Colon (tissue), 2 donors: ENCODE measurements around the gene MZT2A.
"Not testable (repeated sequence)": the region's sequence is repeated elsewhere in the genome, so short reads cannot be mapped to it uniquely, and the experiment has no call there.

ENCODE experiments used
- FAIRE-seq: peaks from 2 replicates; lab custom pipeline; 2012; peaks lifted over from hg19 to GRCh38; lab: Jason Lieb, UNC
- donor health status: control.
- donor health status: control.

Gene MZT2A

DNA sequence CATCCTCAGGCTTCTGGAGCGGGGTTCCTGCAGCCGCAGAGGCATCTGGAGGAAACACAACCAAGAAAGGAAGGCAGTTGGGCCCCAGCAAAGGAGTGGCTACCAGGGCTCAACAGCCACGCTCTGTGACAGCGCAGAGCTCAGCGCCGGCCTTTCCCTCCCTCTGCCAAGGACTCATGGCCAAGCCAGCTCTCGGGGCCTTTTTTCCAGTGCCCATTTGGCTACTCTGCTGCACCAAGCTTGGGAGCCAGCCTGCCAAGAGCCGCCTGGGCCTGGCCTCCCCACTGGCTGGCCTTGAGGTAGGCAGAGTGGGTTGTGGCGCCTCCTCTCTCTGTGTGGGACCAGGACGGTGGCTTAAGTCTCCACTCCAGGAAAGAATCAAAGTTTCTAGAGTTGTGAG, 28.3 kb upstream of the MZT2A start:
- no peak for FAIRE-seq

DNA sequence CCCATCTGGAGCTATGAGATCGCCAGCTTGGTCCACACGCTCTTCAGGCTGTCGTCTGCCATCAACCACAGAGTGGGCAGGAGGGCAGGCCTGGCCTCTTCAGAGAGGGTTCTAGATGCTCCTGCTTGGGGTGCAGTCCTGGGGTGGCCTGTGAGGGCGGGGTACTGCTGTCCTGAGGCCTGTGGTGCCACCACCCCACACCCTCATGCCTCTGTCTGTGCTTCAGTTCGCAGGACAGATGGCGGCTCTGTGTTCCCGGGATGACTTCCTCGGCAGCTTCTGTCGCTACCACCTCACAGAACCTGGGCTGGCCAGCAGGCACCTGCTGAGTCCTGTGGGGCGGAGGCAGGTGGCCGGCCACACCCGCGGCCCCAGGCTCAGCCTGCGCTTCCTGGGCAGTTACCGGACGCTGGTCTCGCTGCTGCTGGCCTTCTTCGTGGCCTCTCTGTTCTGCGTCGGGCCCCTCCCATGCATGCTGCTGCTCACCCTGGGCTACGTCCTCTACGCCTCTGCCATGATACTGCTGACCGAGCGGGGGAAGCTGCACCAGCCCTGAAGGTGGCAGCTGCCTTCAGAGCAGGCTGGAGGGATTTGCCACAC, 27.8 kb upstream of the MZT2A start:
- FAIRE-seq = not testable (repeated sequence)

DNA sequence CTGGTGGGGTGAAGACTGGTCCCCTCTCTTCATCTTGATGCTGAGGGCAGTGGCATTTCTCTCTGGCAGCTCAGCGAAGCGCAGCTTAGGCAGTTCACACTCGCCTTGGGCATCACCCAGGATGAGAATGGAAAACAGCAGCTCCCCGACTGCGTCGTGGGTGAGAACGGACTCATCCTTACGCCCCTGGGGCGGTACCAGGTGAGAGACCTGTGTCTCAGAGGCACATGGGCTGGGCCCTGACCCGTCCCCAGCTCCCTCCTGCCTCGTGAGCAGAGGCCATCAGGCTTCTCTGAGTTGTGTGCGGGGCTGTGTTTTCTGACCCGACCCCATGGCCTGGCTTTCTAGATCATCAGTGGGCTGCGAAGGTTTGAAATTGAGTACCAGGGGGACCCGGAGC, 27.3 kb upstream of the MZT2A start:
- no peak for FAIRE-seq

DNA sequence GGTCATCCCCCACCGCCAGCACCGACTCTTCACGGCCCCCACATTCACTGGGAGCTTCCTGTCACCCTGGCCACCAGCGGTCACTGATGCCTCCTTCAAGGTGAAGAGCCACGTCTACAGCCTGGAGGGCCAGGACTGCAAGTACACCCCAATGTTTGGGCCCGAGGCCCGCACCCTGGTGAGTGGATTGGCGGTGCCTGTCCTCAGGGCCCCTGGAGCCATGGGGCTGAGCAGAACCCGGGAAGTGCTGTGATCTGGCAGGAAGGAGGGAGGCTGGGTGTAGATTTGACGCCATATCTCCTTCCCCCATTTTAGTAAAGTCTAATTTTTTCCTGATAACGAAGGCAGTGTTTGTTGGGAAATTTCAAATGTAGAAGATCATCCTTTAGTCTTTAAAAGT, 26.3 kb upstream of the MZT2A start:
- not testable (repeated sequence) for FAIRE-seq

DNA sequence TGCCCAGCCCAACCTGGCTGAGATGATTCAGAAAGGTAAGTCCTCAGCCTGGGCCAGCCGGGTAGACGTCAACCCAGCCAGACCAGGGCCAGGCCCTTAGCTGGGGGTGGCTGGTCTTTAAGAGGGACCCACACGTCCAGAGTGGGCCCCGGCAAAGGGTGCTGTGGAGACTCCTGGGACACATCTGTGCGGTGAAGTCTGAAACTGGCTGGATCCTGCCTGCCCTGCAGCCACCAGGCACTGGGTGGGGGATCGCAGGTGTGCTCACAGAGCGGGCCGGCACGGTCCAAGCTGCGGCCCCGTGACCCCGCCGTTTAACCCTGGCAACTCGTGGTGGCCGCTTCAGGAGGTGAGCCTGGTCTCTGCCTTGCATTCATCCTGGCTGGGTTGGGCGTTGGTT, 25.7 kb upstream of the MZT2A start:
- not testable (repeated sequence) for FAIRE-seq

DNA sequence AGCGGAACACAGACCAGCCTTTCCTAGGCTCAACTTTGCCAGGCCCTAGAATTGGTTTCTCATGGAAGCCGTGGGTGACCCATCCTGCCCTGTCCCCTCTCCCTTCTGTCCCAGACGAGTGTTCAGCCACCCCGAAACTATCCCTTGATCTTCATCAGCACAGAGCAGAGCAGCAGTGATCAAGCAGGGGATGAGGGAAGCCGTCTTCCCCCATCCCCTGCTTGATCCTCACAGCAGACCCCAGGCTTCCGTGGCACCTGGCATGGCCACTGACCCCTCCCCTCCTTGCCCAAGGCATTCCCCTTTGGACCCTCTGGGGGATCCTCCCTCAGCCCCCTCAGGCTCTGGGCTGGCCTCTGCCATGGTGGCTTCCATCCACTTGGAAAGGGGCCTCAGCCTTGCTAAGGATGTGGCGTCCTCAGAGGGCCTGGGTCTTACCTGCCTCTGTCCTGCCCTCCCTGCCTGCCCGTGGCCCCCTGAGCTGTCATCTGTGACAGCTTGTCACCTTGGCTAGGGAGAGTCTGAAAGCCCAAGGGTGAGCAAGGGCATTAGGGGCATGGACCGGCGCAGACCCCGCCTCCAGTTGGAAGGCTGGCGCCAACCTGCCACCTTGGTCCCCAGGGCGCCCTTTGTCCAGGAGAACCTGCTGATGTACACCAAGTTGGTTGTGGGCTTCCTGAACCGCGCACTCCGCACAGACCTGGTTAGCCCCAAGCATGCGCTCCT, 25.1 kb upstream of the MZT2A start:
- no peak for FAIRE-seq

DNA sequence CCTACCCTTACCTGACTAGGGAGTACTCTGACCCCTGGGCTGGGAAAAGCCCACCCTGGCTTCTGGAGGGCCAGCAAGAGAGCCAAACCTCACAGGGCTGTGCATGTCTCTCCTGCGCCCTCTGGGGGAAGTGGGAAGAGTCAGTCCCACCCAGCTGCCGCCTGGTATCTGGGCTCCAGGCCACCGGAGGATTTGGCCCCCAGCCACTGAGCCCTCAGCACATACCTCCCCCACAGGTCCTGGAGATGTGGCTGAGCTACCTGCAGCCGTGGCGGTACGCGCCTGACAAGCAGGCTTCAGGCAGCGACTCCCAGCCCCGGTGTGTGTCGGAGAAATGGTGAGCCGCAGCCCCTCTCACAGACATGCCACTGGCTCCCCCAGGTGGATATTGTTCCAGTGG, 24.4 kb upstream of the MZT2A start:
- FAIRE-seq = not testable (repeated sequence)

DNA sequence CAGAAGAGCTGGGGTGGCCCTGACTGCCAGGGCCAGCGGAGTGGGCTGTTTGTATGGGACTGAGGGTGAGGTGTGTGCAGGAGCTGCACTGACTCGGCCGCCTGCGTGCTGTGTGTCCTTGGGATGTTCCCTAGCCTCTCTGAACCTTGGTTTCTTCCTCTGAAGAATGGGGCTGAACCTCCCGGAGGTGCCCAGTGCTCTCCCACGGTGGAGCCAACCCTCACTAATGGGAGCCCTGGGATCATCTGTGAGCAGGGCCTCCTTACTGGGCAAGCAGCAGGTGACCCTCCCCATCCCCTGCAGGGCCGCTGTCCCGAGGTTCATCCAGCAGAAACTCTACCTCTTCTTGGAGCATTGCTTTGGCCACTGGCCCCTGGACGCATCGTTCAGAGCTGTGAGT, 23.8 kb upstream of the MZT2A start:
- FAIRE-seq = no peak

DNA sequence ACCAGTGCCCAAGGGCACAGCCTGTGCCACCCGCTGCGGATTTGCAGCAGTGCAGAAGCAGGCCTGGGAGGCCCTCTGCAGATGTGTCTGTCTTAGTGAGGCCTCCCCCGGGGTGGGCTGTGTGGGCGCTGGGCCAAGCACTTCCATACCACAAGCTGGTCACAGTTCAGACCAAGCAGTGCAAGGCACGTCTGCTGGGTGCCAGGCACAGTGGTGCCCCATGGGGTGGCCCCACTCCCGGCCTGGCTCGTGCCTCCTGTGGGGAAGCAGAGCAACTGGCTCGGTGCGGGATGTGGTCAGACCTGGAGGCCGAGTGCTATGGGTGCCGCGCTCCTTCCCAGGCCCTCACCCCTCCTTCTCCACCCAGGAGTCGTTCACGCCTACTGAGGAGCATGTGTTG, 23.0 kb upstream of the MZT2A start:
- FAIRE-seq = not testable (repeated sequence)

DNA sequence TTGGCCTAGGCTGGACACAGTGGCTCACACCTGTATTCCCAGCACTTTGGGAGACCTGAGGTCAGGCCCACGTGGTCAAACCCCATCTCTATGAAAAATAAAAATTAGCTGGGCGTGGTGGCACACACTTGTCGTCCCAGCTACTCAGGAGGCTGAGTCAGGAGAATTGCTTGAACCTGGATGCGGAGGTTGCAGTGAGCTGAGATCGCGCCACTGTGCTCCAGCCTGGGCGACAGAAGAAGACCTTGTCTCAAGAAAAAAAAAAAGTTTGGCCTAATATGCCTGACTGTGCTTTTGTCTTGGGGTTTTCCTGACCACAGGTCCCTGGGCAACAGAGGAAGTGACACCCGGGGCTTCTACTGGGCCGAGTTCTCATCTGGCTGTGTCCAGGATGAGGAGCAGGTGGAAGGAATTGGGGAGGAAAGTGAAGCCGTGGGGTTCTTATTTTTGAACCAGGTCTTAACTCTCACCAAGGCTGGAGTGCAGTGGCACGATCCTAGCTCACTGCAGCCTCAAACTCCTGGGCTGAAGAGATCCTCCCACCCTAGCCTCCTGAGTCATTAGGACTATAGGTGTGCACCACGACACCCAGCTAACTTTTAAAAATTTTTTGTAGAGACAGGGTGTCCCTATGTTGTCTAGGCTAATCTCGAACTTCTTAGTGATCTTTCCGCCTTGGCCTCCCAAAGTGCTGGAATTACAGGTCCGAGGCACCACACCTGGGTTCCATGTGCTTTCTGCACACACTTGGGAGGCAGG, 22.4 kb upstream of the MZT2A start:
- FAIRE-seq = not testable (repeated sequence)

DNA sequence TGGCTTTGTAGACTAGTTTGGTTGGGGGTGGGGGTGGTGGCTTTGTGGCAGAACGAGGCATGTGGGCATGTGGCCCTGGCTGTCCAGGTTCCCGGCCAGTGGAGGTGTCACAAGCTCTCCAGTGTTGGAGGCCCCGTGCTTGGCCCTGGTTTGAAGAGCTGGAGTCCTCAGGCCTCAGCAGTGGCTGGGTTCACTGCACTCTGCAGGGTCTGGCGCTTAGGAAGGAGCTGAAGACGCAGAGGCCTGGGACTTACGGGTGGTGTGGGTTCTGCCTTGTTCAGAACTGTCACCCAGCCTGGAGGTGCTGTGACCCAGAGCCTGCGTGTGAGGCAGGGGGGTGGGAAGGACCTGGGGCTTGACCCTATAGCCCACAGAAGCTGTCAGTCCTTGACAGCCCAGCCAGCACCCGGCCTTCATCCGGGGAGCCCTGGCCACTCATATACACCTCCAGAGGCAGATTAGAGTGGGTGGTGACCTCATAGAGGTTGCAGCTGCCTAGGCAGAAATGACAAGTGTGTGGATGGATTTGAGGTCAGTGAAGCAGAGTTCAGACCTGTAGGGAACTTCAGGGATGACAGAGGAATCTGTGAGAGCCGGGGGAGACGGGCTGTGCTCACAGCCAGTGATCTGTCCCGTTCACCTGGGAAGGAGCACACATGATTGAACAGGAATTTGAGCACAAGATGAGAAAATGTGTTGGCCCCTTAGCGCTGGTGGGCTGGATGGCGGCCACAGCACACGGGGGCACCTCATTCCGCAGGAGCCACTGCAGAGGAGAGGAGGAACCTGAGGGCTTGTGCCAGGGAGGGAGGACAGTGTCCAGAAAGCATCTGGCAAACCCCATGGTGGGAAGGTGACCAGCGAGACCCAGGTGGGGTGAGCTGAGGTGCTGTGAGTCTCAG, 20.0 kb upstream of the MZT2A start:
- not testable (repeated sequence) for FAIRE-seq

DNA sequence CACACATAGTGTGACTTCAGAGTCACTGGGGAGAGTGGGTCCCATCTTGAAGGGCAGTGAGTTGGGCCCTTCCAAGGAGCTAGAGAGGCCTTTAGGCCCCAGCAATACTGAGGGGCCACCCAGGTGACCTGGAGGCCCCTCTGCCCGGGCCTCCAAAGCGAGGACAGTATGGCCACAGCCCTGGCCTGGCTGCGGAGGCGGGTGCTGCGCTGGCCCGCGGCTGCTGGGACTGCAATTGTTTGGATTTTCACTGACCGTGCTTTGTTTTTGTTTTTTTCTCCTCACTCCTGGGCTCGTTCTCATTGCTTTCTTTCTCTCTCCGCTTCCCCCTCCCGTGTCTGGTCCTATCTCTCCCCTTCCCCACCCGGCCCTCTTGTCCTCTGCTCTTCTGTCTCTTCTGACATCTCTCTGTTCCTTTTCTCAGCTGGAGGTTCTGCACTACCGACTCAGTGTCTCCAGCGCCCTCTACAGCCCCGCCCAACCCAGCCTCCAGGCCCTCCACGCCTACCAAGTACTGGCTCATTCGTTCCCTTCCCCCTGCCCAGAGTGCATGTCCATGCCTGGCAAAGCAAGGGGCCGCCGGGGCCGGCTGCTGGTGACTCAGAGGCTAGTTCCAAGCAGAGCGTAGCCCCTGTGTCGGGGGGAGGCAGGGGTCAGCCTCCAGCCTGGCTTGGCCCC, 19.2 kb upstream of the MZT2A start:
- not testable (repeated sequence) for FAIRE-seq

DNA sequence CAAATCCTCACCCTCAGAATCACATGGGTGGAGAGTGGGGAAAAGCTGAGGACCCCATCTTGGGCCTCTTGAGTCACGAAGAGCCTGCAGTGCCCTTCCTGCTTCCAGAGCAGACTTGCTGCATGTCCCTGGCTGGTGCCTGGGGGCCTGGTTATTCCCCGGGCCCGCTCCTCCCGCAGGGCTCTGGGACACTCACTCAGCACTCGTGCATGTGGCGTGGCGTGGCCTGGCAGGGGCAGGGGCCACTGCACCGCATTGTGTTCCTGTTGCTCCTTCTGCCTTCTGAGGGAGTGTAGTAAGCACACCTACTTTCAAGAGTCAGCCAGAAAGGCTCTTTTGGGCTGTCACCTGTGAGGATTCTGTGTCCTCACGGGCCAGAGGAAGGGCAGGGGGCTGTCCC, 17.4 kb upstream of the MZT2A start:
- FAIRE-seq = no peak

DNA sequence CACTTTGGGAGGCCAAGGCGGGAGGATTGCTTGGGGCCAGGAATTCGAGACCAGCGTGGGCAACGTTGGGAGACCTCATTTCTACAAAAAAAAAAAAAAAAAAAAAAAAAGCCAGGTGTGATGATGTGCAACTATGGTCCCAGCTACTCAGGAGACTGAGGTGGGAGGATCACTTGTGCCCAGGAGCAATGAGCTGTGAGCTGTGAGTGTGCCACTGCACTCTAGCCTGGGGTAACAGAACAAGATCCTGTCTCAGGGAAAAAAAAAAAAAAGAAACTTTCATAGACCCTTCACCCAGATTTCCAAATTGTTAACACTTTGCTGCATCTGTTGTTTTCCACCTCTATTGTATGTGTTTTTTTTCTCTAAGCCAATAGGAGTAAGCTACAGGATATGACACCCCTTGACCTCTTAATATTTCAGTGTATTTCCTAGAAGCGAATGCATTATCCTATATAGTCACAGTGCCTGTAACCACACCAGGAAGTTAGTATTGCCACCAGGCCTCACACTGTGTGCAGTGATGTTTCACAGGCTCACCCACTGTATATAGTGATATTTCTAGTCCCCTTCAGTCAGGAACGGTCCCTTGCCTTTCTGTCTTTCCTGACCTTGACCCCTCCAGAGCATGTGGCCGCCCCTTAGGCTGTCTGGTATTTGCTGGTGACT, 12.0 kb upstream of the MZT2A start:
- FAIRE-seq = not testable (repeated sequence)

DNA sequence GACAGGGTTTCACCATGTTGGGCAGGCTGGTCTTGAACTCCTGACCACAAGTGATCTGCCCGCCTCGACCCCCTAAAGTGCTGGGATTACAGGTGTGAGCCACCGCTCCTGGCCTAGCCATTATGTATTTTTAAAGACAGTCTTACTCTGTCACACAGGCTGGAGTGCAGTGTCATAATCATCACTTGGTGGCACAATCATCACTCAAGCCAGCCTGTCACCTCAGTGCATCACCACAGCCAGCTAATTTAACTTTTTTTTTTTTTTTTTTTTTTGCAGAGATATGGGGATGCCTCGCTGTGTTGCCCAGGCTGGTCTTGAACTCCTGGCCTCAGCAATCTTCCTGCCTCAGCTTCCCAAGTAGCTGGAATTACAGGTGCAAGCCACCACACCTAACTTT, 11.4 kb upstream of the MZT2A start:
- FAIRE-seq = not testable (repeated sequence)

DNA sequence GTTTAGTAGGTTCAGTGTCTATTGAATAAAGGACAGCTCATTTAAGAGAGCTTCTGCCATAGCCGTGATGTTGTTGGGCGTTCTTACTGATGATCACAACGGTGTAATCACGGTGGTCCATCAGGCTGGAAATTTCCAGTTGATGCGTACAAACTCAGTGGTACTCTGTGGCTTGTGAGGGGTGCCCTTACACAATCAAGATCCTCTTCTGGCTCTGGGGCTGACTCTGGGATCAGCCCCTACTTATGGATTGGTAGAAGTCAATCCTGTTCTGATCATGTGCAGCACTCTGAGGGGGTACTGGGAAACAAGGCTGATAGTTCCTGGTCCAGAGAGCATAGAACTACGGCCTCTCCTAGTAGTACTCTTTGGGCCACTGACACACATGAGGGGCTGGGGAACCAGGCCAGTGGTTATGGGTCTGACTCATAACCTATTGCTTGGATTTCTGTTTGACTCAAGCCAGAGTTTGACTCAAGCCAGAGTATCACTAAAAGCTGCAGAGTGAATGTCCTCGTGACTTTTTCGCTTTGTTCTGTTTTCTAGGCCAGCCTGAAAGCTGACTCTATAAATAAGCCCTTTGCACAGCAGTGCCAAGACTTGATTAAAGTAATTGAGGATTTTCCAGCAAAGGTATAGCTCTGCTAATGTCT, 6.2 kb upstream of the MZT2A start:
- not testable (repeated sequence) for FAIRE-seq

DNA sequence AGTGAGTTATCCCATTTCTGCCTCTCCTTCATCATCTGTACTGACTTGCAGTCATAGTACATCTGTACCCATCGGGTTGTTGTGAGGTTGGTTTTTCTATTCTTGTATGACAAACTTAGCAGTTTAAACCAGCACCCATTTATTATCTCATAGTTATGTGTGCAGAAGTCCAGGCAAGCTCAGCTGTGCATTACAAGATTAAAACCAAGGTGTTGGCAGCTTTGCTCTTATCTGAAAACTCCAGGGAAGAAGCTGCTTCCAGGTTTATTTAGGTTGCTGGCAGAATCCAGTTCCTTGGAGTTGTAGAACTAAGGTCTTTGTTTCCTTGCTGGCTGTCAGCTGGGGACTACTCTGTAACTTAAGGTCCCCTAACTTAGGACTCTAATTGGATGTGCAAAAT, 3.3 kb upstream of the MZT2A start:
- not testable (repeated sequence) for FAIRE-seq

DNA sequence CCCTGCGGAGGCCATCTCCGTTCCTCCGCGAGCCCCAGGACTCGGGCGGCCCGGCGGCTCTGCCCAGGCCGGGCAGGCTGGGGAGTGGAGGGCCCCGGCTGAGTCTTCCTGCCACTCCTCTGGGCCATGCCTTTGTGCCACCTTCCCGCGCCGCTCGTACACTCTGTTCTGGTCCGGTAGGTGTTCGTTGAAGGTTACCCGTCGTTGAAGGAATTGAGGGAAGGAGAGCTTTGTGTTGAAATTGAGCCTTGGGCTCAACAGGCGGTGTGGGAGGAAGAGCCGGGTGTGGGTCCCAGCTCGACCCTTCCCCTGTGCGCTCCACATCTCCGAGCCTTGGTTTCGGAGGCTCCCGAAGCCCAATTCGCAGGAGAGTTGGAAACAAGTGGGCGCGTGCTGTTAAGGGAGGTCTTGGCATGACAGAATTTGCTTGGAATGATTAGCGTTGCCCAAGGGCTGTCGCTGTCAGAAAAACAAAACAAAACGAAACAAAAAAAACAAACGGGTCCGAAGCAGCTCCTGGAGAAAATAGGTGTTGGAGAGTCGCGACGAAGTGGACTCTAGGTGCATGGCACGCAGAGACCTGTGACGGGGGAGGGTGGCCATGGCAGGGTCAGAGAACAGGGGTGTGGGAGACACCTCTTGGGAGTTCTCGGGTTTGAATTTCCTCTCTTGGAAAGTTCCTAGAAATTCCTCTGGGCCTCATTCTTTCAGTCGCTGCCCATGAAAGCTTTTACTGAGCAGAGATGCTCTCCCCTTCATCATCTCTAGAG, 1.2 kb upstream of the MZT2A start:
- FAIRE-seq = no peak

DNA sequence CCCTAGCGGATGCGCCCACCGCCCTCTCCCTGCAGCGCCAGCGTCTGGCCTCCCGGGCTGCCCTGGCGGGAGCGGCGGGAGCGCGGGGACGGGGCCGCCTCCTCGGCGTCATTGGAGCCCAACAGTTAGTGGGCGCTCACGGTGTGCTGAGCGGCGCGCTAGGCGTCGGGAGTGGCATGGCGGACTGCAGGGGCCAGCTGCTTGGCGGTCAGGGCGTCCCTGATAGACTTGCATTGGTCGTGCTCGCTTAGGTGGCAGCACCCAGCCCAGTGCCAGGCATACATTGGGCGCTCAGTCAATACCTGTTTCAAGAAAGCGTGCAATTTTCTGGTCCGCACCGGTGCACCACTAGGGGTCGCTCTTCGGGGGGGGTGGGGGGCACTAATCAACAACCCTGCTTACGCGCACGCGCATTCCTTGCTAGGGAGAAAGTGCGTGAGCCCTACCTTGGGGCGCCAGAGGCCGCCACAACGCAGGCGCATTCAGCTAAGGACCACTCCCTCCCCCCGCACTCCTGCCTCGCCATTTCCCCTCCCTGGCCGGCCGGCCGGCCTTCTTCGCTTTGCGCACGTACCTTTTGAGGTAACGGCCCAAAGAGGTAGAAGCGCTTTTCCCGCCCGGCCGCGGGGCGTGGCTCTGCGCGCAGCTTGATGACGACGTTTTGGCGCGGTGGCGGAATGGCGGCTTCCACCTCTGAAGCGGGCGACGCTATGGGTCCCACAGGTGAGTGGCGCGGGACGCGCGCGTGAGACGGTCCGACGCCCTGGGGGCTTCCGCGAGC, 411 bp upstream of the MZT2A start:
- no peak for FAIRE-seq
